ENCODE data around the gene ADORA2B.
"Not testable (repeated sequence)": the region's sequence is repeated elsewhere in the genome, so short reads cannot be mapped to it uniquely, and the experiment has no call there.

ADORA2B gene

DNA sequence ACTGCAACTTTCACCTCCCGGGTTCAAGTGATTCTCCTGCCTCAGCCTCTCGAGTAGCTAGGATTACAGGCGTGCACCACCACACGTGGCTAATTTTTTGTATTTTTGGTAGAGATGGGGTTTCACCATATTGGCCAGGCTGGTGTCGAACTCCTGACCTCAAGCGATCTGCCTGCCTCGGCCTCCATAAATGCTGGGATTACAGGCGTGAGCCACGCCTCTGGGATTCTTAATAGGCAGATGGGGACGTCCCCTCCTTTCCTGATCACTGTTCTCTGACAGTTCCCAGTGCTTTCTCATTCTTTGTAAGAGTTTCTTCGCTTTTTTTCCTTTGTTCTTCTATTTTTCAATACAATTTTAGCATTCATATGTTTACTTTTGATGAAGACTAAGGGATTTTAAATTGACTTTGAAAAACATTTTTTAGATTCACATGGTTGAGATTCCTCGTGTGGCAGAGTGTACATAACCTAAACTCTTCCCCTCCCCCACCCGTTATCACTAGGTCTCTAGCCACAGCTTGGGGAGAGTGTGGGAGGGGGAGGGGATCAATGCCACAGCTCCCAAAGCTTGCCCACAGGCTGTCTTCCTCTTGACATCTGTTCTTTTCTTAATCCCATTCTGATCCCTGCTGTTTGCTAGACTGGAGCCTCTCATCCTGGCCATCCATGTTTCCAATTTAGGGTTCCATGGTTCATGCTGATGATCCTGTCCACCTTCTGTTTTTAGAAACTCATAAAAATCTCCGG lies 11.0 kb downstream of the ADORA2B start:
- no peak for DNase-seq (ENCODE audit: low read depth)

DNA sequence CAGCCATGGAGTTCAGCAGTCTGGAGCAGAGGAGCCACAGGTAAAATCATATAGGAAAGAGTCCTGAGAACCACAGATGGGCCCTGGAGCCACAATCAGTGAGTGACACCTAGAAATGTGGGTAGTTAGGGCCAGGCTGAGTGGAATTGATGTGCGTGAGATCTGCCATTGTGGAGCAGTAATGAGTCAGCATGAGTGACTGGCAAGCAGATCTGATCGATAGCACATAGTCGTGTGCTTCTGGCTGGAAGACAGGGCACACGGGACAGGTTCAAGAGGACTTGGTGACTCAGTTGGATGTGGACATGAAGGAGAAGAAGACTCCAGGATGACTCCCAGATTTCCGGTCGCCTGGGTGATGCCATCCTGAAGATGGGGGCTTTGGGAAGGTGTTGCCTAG lies 12.3 kb downstream of the ADORA2B start:
- DNase-seq (ENCODE audit: low read depth): no peak

DNA sequence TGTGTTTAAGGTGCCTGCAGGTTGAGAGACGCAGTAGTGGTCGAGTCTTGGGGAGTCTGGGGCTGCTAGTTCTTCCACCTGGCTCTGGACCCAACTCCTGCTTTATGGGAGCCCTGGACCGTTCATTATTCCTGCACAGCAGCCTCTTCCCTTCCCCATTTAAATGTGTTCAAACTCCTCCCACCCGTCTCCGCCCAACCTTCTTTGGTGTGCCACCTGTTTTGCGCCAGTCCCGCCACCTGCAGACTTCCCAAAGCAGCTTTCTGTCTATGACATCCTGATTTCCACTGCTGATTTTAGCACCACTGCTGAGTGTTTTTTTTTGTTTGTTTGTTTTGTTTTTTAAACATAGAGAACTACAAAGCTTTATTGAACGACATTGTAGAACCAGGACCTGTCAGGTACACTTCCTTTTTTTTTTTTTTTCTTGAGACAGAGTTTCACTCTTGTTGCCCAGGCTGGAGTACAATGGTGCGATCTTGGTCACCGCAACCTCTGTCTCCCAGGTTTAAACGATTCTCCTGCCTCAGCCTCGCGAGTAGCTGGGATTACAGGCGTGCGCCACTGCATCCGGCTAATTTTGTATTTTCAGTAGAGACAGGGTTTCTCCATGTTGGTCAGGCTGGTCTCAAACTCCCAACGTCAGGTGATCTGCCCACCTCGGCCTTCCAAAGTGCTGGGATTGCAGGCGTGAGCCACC lies 12.8 kb downstream of the ADORA2B start:
- DNase-seq (ENCODE audit: low read depth): no peak

DNA sequence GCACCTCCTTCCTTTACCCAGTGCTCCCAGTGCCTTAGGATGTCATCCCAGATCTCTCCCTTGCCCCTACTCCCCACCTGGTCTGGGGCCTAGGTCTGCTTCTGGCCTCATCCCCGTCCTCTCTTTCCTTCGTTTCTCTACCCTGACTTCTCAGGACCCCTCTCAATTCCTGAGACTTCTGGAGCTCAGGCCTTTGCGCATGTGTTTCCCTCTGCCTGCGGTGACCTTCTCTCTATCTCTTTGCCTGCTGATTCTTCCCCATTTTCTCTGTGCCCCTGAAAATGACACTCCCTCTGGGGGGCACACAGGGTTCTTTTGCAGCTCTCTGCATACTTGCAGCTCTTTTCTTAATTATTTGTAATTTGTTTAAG lies 13.5 kb downstream of the ADORA2B start:
- DNase-seq (ENCODE audit: low read depth): no peak

DNA sequence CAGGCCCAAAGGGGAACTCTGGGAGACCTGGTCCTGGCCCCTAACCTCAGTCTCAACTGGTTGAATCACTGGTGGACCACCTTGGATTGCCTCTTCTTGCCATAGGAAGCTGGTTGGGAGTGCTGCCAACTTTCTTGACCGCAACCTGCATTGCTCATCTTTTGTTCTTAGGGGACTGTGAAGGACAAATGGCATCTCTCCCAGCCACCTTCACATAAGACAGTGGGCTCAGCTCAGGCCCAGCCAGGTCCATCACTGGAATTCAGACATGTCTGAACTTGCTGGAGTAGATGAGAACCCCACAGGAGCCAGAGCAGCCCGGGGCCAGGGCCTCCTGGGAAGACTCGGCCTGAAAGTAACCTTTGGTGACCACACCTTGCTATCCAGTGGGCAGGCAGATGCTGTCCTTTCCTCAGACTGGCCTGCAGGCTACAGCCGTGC lies 18.8 kb downstream of the ADORA2B start:
- DNase-seq (ENCODE audit: low read depth): no peak

DNA sequence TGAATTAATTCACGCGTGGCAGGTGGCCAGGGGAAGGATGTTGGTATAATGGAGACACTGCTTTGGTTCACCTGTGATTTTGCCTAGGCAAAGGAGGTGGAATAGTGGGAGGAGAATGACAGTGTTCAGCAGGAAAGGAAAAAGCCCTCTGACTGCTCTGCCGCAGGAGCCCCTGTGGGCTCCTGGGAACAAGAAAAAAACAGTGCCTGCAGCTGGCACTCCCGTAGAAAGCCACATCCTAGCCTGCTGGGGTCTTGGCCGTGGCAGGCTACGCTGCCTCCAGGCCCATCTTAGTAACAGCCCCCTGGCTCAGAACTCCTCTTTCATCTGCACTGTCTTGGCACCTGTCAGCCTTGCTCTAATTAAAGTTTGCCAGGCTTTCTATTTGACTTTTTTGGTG lies 20.6 kb downstream of the ADORA2B start:
- DNase-seq (ENCODE audit: low read depth): no peak

DNA sequence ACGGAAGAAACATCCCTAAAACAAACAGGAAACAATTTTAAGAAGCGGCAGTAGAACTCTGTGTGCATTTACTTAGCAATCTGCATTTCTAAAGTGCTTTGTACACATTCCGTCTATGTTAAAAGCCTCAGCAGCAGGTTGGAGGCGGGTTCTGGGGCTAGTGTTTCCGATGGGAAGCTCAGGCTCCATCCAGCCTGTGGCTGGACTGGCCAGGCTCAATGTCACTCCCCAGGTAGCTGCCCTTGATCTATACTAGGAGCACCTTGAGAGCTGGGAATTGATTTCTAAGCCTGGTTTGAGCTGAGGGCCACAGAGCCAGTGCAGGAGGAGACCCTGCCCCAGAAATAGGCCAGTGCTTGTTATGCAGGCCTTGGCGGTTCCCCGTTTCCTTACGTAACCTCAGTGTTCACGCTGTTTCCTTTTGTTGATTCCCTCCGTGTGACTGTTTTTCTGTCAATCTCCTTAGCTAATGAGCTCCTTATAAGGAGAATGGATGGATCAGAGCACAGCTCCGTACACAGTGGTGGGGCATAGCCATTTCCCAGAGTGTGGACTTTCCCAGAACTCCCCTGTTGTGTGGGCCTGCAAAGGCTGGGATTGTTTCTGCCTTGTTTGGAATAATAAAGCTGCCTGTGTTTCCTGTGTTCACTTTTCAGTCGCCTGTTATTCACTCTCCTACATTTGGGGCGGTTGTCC lies 21.4 kb downstream of the ADORA2B start:
- DNase-seq (ENCODE audit: low read depth): no peak

DNA sequence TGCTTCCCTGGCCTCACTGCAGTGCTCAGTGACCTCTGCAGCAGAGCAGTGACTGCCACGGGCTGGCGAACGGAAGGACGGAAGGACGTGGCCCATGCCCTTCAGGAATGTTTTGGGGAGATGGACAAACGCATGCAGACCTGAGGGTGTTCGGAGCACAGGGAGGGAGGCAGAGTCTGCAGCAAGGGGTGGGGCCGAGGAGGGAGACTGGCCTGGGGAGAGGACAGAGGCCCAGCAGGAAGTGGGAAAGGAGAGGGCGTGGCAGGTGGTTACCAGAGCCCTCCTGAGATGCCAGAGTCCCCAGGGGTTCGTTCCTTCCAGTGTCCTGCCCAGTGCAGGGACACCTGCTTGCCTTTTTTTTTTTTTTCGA lies 21.9 kb downstream of the ADORA2B start:
- DNase-seq (ENCODE audit: low read depth): no peak

DNA sequence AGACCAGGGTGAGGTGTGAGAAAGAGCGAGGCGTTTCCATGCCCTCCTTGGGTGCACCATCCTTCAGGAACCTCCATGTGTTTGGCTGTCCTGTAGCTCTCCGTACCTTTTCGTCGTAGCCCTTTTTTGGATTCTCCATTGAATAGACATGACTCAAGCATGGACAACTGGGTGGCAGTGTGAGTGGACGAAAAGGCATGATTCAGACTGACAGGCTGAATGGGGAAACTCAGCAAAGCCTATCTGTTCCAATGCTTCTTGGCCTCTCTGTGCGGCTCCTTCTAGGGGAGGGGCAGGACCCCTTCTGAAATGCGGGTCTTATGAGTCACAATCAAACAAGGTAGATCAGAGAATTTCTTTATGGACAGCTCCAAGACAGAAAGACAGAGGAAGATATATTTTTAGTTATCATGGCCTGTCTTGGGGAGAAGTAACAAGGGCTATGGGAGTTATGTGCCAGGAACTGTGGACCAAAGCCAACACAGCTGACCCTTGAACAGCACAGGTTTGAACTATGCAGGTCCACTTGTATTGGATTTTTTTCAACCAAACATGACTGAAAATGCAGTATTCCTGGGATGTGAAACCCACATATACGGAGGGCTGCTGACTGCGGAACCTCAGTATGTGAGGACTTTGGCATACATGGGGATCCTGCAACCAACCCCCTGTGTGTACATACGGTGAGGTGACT lies 22.9 kb downstream of the ADORA2B start:
- no peak for DNase-seq (ENCODE audit: low read depth)

DNA sequence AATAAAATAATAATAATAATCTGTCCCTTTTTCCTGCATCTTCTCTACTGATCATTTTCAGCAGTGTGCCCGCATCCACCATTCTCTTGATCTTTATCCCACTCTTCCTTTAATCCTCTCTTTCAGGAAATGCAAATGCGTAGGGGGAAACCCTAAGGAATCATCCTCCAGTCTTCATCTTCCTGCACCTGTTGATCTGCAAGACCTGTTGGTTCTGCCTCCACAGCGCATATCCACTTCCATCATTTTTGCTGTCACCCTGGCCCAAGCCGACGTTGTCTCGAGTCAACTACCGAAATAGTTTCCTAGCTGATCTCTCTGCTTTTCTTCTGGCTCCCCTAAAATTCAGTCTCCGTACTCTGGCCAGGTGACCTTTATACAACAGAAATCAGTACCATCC lies 24.5 kb downstream of the ADORA2B start:
- no peak for DNase-seq (ENCODE audit: low read depth)

DNA sequence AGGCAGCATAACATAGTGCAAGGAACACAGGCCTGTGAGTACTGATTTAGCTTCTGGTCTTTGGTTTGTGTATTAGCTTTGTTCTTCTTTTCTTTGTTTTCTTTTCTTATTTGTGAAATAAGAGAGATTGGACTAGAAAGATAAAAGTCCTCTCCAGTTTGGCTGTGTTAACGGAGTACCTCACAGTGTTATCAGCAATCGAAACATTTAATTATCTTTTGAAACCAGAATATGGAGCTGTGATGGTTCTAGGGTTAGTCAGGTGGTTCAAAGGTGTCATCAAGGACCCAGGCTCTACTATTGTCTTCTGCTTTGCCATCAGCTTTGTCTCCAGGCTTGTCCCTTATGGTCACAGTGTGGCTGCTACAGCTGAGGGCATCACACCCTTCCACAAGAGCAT lies 25.6 kb downstream of the ADORA2B start:
- DNase-seq (ENCODE audit: low read depth): no peak

DNA sequence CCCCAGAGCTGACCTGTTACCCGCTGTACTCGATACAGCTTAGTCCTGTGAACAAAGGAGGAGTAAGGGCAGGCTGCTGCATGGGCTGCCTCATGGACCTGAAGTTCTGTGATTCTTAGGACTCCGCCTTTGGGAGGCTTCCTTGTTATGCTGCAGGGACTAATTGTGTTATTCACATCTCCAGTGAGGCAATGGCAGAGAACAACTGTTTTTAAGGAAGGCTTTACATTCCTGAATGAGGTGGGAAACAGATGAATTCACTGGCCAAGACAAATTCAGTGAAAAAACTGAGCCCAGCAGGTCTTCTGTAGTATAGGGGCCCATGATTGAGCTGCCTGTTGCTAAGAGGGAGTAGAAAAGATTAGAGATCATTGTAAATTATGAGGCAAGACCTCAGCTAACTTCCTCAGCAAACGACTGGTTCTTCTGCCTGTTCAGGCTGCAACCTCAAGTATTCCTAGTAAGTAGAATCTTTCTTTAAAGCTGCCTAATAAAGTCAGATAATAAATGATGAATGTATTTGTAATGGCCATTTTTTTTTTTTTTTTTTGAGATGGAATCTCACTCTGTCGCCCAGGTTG lies 26.3 kb downstream of the ADORA2B start:
- DNase-seq (ENCODE audit: low read depth): no peak

DNA sequence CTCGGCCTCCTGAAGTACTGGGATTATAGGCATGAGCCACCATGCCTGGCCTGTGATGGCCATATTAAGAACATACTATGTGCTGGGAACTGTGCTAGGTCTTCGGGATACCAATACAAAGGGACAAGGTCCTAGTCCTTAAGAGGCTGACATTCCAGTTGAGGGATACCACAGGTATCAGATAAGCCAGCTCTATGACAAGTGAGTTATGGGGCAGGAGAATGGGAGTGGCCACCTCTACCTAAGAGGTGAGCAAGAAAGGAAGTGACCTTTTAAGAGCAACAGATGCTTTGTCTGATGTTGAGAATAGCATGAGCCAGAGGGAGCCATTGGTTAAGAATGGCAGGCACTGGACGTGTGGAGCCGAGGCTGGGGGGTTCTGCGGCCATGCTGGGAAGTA lies 27.0 kb downstream of the ADORA2B start:
- no peak for DNase-seq (ENCODE audit: low read depth)

DNA sequence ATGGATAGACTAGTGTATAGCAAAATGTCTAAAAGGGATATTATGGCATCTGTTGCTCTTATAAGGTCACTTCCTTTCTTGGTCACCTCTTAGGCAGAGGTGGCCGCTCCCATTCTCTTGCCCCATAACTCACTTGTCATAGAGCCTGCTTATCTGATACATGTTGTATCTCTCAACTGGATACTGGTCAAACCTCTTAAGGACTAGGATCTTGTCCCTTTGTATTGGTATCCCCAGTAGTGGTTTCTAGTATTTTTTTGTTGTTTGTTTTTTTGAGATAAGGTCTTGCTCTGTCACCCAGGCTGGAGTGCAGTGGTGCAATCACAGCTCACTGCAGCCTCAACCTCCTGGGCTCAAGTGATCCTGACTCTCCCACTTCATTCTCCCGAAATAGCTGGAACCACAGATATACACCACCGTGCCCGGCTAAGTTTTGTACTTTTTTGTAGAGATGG lies 27.6 kb downstream of the ADORA2B start:
- no peak for DNase-seq (ENCODE audit: low read depth)

DNA sequence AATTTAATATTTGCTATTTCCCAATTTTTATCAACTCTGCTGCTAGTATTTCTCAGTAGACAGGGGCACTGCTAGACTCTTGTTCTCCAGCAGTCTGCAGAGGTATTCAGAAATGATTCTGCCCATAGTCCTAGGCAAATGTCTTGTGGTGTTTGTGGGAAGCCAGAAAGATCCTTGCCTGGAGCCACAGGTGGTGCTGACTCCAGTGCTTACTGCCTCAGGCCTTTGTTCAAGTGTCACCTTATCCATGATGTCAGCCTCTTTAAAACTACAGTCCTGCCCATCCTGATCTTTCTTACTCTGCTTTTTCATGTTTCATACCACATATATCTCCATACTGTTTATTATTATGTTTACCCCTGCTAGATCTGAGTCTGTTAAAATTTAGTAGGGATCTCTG lies 28.1 kb downstream of the ADORA2B start:
- DNase-seq (ENCODE audit: low read depth): no peak

DNA sequence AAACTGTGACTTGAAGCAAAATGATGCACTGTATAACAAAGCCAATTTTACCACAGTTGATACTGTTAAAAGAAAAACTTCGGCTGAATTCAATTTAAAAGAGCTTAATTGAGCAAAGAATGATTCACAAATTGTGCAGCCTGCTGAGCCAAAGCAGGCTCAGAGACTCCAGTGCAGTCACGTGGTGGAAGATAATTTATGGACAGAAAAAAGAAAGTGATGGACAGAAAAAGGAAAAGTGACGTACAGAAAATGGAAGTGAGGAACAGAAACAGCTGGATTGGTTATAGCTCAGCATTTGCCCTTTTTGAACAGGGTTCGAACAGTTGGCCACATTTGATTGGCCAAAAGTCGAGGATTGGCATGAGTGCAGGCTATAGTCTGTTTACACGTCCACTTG lies 28.9 kb downstream of the ADORA2B start:
- DNase-seq (ENCODE audit: low read depth): no peak

DNA sequence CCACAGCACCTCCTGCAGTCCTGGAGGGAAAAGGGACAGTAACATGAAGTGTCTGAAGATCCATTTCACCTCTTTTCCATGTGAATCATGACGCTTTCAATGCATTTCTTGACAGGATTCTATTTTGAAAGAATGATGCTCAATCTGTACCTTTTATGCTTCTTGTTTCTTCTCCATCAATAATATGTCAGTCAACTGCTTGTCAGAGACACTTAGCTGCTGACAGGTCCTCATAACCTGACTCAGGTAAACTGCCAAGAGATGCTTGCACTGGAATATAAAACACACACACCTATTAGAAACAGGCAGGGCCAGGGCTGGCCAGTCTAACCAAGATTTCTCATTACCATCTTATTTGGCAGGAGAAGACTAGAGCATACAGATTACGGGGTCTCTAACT lies 33.0 kb downstream of the ADORA2B start:
- DNase-seq (ENCODE audit: low read depth): no peak

DNA sequence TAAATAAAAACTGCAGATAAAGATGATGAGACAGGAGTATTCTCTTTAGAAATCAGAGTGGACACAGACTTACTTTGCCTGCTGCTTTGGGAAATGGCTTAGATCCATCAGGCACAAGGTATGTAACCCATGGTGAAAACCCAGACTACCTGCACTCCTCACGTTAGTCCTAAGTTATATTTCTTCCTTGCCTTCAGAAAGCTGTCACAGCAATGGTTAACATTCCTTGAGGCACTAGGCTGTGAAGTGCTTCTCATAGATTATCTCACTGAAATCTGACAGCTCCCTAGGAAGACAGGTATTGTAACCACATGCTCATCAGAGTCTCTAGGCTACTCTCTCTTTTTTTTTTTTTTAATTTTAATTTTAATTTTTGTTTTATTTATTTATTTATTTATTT lies 33.7 kb downstream of the ADORA2B start:
- no peak for DNase-seq (ENCODE audit: low read depth)

DNA sequence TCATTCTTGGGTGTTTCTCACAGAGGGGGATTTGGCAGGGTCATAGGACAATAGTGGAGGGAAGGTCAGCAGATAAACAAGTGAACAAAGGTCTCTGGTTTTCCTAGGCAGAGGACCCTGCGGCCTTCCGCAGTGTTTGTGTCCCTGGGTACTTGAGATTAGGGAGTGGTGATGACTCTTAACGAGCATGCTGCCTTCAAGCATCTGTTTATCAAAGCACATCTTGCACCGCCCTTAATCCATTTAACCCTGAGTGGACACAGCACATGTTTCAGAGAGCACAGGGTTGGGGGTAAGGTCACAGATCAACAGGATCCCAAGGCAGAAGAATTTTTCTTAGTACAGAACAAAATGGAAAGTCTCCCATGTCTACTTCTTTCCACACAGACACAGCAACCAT lies 34.1 kb downstream of the ADORA2B start:
- DNase-seq (ENCODE audit: low read depth): not testable (repeated sequence)

DNA sequence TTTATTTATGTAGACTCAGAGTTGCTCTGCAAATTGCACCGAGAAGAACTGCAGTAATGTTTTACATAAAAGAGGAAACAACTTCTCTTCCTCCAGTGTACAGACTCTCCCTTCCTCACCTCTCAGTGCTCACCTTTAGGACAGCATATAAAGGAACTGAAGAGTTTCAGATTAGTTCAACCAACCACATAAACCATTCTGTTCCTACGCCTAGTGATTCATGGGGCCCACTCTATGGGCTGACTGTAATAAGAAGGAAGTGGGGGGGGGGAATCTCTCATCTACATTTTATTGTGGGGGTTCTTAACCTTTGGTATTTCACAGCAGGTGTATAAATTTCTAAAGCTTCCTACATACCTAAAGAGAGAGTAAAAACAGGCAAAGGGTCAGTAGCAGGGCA lies 36.3 kb downstream of the ADORA2B start:
- DNase-seq (ENCODE audit: low read depth): no peak

DNA sequence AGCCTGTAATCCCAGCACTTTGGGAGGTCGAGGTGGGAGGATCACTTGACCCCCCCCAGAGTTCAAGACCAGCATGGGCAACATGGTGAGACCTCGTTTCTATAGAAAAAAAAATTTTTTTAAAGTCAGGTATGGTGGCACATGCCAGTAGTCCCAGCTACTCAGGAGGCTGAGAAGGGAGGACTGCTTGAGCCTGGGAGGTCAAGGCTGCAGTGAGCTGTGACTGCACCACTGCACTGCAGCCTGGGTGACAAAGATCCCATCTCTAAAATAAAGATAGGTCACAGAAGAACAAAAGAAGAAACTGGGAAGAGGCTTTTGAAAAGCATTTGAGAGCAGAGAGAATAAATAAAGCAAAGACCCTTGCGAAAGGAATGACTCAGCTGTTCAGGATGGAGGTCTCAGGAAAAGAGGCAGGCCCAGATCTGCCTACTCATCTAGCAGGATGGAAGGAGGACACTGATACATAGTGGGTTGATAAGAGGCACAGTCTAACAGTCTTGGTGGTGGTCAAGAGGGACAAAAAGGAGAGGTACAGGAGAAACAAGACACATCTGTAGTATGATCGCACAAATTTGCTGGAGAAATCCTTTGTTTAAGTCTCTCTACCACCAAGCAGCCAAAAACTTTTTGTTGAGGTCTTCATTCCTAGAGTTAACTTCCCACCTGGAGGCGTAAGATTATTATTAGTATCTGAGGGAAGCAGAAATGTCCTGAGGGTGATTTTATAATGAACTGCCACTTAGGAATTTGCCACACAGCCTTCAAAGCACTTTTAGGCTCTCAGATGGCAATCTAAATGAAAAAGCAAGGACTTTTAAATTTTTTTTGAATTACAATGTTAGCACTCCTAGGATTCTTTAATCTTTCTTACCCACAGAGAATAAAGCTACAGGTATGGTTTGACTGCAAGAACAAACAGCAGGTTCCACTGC lies 37.0 kb downstream of the ADORA2B start:
- DNase-seq (ENCODE audit: low read depth): no peak

Measured in T-helper 22 cell (primary cell).